ENCODE data around the gene NTSR2.
A peak's percentile ranks its signal among the peaks of the same experiment; 100 is the strongest.

NTSR2 gene

GRCh38 chr2:11699686-11700670 is 30.0 kb upstream of the NTSR2 start:
- no peak for DNase-seq (ENCODE audit: low spot score)

- DNase-seq (ENCODE audit: low spot score): no peak
These were observed 28.3 kb upstream of the NTSR2 start for GRCh38 chr2:11698009-11698922.

- no peak for DNase-seq (ENCODE audit: low spot score)
These were observed 27.3 kb upstream of the NTSR2 start for GRCh38 chr2:11697103-11697871.

GRCh38 chr2:11696736-11697102 is 26.7 kb upstream of the NTSR2 start:
- DNase-seq (ENCODE audit: low spot score): no peak

- DNase-seq (ENCODE audit: low spot score): no peak
These were observed 25.6 kb upstream of the NTSR2 start for GRCh38 chr2:11695576-11695975.

GRCh38 chr2:11692966-11693521 is 23.0 kb upstream of the NTSR2 start:
- peak; percentile 86 for DNase-seq (ENCODE audit: low spot score)

- DNase-seq (ENCODE audit: low spot score): no peak
These were observed 21.2 kb upstream of the NTSR2 start for GRCh38 chr2:11691076-11691660.

- peak; percentile 94 for DNase-seq (ENCODE audit: low spot score)
These were observed 18.5 kb upstream of the NTSR2 start for GRCh38 chr2:11688222-11689069.

- no peak for DNase-seq (ENCODE audit: low spot score)
These were observed 17.7 kb upstream of the NTSR2 start for GRCh38 chr2:11687736-11688135.

GRCh38 chr2:11685906-11686470 is 16.0 kb upstream of the NTSR2 start:
- no peak for DNase-seq (ENCODE audit: low spot score)

- DNase-seq (ENCODE audit: low spot score): no peak
These were observed 15.0 kb upstream of the NTSR2 start for GRCh38 chr2:11684894-11685460.

GRCh38 chr2:11683966-11684365 is 14.0 kb upstream of the NTSR2 start:
- DNase-seq (ENCODE audit: low spot score): no peak

- no peak for DNase-seq (ENCODE audit: low spot score)
These were observed 13.5 kb upstream of the NTSR2 start for GRCh38 chr2:11683476-11683875.

GRCh38 chr2:11682590-11682915 is 12.6 kb upstream of the NTSR2 start:
- no peak for DNase-seq (ENCODE audit: low spot score)

- peak; percentile 71 for DNase-seq (ENCODE audit: low spot score)
These were observed 12.0 kb upstream of the NTSR2 start for GRCh38 chr2:11681722-11682589.

GRCh38 chr2:11680901-11681721 is 11.1 kb upstream of the NTSR2 start:
- DNase-seq (ENCODE audit: low spot score): no peak

- no peak for DNase-seq (ENCODE audit: low spot score)
These were observed 10.3 kb upstream of the NTSR2 start for GRCh38 chr2:11680182-11680900.

All from NAMALWA (cell line).